GM18507 (cell line): ENCODE results near the gene FAN1.

ENCODE experiments used
- DNase-seq: peaks from one replicate; pipeline ENCODE4 v3.0.0; 2011; ENCODE audit warnings: low read depth; ENCODE audit not compliant: insufficient read length; ENCODE audit errors: extremely low spot score
- FAIRE-seq: peaks from 2 replicates; lab custom pipeline; 2011; peaks lifted over from hg19 to GRCh38; lab: Jason Lieb, UNC

The FAN1 gene

GRCh38 chr15:30918366-30918765 is 14.7 kb downstream of the FAN1 start:
- FAIRE-seq = no peak
- no peak for DNase-seq

- FAIRE-seq (peak; percentile 65), DNase-seq (no peak)
Measured at GRCh38 chr15:30919877-30920550, 16.3 kb downstream of the FAN1 start.

GRCh38 chr15:30921106-30921505 is 17.4 kb downstream of the FAN1 start:
- DNase-seq (no peak), FAIRE-seq (no peak)

- DNase-seq = no peak
- no peak for FAIRE-seq
Measured at GRCh38 chr15:30921781-30922479, 18.2 kb downstream of the FAN1 start.

GRCh38 chr15:30922480-30923311 is 19.0 kb downstream of the FAN1 start:
- FAIRE-seq (no peak), DNase-seq (no peak)

GRCh38 chr15:30923429-30923828 is 19.7 kb downstream of the FAN1 start:
- no peak for DNase-seq

GRCh38 chr15:30924353-30924752 is 20.6 kb downstream of the FAN1 start:
- FAIRE-seq (no peak), DNase-seq (no peak)

More at GRCh38 chr15:30923429-30923828, 19.7 kb downstream of the FAN1 start:
- no peak for FAIRE-seq

- FAIRE-seq = no peak
- DNase-seq = no peak
Measured at GRCh38 chr15:30925686-30926085, 22.0 kb downstream of the FAN1 start.

- no peak for DNase-seq
- FAIRE-seq = no peak
Measured at GRCh38 chr15:30926161-30926560, 22.4 kb downstream of the FAN1 start.

- no peak for DNase-seq
- no peak for FAIRE-seq
Measured at GRCh38 chr15:30927148-30927761, 23.5 kb downstream of the FAN1 start.

- FAIRE-seq (no peak), DNase-seq (no peak)
Measured at GRCh38 chr15:30928076-30928475, 24.4 kb downstream of the FAN1 start.

GRCh38 chr15:30929064-30929669 is 25.5 kb downstream of the FAN1 start:
- DNase-seq (no peak), FAIRE-seq (no peak)

- DNase-seq (no peak), FAIRE-seq (no peak)
Measured at GRCh38 chr15:30929982-30930381, 26.3 kb downstream of the FAN1 start.

GRCh38 chr15:30930422-30930821 is 26.7 kb downstream of the FAN1 start:
- DNase-seq = no peak
- FAIRE-seq = no peak

GRCh38 chr15:30933293-30933692 is 29.6 kb downstream of the FAN1 start:
- FAIRE-seq (no peak), DNase-seq (no peak)

- no peak for FAIRE-seq
- DNase-seq = no peak
Measured at GRCh38 chr15:30939161-30939560, 35.4 kb downstream of the FAN1 start.

- FAIRE-seq (no peak), DNase-seq (no peak)
Measured at GRCh38 chr15:30940359-30940758, 36.6 kb downstream of the FAN1 start.

- DNase-seq = no peak
- FAIRE-seq = no peak
Measured at GRCh38 chr15:30941520-30941919, 37.8 kb downstream of the FAN1 start.

GRCh38 chr15:30943654-30944335 is 40.1 kb downstream of the FAN1 start:
- no peak for FAIRE-seq

More at GRCh38 chr15:30943654-30944335, 40.1 kb downstream of the FAN1 start:
- DNase-seq = no peak
